Smooth muscle cell of bladder (primary cell): ENCODE measurements around the gene ORM2. TPM values are rescaled to one million over a fixed set of nuclear protein-coding genes. Genes with fewer than 3 reads are reported as not detected.

Source experiments
- total RNA-seq: library from RNA; depleted of rRNA; stranded (reverse); fragments of >200 nt; gene quantifications from 2 replicates; pipeline ENCODE4 v1.2.3, GENCODE V29; 2014

ORM2 gene
- not detected in 2 replicates for total RNA-seq

GRCh38 chr9:114329625-114330022, at the start of gene ORM2:
TSS of gene ORM2 (plus strand) at chr9:114329869. CDS start at chr9:114329905, 36 bp downstream.

GRCh38 chr9:114322831-114323531, 6.7 kb upstream of the ORM2 start, which contains the start of gene ORM1:
TSS of gene ORM1 (plus strand) at chr9:114323098. CDS start at chr9:114323134, 36 bp downstream.

Other genes starting within 250 kb of the ORM2 start
- not detected in 2 replicates for gene KIF12, start 230.6 kb upstream of the ORM2 start, total RNA-seq
- 3.0 and 7.1 TPM in 2 replicates for gene COL27A1, start 174.3 kb upstream of the ORM2 start, total RNA-seq
- gene ORM1, start 6.8 kb upstream of the ORM2 start, total RNA-seq: not detected in 2 replicates
- 7.1 and 8.7 TPM in 2 replicates for gene AKNA, start 58.1 kb downstream of the ORM2 start, total RNA-seq
- 1.1 and 2.3 TPM in 2 replicates for gene WHRN, start 175.6 kb downstream of the ORM2 start, total RNA-seq